DLD1 (cell line): Measurements from ENCODE around the gene PTPRE.
"Not testable (repeated sequence)": the region's sequence is repeated elsewhere in the genome, so short reads cannot be mapped to it uniquely, and the experiment has no call there.

Experiments used
- in situ Hi-C: cut with HindIII; loops from 2 replicates; pipeline ENCODE4 v1.10.0; 2017; ENCODE audit warnings: low sequenced_read_pairs

The PTPRE gene

DNA sequence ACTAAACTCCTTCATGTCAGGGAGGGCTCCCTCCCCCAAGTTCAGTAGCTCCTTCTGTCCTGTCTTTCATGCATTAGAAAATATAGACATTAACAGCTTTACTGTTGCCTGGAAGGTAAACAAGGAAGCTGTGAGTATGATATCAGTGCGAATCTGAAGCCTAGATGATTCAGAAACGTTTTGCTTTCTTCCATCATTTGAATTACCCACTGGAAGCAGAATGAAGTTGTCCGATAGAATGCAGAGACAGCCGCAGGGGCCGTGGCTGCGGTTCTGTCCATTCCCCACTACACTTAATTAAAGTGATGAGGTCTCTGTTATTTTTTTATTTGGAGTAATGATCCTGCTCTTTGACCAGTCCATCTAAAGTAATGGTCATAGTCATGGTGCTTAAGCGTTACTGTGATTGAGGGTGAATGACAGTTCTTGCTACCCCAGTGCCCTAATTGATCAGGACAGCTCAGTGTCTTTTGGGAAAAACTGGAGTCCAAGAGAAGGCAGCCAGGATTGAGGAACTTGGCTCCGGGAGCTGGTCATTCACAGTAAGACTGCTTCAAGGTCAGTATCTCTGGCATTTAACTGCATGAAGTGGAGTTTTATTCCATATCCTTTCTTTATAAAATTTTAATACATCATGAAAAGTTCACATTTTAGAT lies 69.9 kb downstream of the PTPRE start:
- in situ Hi-C loops: no loop called here

DNA sequence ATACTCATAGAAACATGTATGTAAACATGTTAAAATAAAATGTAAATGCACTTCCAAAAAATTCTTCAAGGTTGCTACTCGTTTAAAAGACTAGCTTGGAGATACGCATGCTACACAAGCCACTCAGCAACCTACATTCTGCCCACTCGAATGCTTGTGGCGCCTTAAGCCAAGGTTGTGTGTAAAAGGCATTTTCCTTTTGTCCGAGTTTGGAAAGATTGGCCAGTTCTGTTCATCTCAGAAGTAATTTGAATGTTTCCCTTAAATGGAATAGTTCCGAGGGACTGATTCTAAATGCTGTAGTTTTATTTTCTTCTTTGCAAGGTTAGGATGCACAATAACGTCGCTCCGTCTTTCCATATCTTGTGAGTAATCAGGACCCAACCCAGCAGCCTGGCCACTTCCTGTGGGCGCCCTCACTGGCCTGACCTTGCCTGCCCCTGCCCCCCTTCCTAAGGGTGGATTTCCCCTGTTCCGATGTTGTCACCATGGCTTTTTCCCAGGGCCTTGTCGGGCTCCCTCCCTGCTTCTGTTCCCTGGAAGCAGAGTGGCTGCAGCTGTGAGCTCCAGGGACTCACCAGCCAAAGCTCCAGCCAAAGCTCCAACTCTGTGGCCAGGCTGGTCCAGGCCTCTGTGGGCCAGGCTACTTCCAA lies 70.6 kb downstream of the PTPRE start:
- in situ Hi-C loops: no loop called here

DNA sequence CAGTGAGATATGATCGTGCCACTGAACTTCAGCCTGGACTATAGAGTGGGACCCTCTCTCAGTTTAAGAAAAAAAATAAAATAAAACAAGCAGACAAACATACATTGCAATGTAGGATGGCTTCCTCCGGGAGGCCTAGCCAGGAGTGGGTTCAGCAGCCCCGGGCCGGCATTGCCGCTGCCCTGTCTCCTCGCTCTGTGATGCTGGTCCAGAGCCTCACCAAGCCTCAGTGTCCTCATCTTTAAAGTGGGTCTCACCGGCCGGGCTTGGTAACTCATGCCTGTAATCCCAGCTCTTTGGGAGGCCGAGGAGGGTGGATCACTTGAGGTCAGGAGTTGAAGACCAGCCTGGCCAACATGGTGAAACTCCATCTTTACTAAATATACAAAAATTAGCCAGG lies 71.6 kb downstream of the PTPRE start:
- in situ Hi-C loops: no loop called here

DNA sequence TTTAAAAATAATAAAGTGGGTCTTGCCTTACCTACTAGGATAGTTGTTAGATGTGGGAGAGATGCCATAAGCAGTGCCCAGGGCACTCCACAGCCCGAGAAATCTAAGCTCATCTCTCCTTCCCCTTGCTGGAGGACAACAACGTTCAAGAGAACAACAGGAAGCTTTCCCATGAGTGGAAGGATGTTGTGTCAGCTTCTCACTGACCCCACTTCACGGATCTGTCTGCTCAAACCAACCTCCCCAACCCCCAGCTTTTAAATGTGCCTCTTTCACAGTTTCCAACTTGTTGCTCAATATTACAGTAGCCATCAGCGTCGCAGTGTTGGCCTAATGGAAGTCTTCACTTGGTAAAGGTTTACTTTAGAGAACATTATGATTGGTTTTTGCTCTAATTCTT lies 72.1 kb downstream of the PTPRE start:
- in situ Hi-C loops: no loop called here

DNA sequence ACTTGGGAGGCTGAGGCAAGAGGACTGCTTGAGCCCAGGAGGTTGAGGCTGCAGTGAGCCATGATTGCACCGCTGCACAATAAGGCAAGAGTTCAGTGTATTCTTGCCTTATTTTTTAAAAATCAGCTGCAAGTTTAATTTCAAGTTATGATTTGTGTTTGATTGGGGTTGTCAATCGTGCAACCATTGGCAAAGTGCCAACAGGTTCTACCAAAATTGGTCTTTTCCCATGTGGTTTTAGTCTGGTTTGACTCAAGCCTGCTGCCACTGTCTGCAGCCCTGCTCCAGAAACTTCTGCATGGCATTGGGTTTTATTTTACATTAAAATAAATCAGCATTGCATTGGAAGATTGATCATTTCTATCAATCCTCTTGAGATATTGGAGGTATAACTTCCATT lies 72.7 kb downstream of the PTPRE start:
- in situ Hi-C loops: no loop called here

DNA sequence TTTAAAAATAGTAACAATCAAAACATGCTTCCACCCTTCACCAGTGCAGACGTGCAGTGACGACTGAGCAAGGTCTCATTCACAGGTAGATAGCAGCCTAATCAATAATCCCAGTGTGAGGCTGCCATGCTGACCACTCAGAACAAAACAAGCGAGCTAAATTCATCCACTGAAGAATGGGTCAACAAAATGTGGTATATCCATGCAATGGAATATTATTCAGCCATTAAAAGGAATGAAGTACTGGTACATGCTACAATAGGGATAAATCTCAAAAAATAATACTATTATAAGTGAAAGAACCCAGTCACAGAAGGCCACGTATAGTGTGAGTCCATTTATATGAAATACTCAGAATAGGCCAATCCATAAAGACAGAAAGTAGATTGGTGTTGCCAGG lies 74.0 kb downstream of the PTPRE start:
- in situ Hi-C loops: no loop called here

DNA sequence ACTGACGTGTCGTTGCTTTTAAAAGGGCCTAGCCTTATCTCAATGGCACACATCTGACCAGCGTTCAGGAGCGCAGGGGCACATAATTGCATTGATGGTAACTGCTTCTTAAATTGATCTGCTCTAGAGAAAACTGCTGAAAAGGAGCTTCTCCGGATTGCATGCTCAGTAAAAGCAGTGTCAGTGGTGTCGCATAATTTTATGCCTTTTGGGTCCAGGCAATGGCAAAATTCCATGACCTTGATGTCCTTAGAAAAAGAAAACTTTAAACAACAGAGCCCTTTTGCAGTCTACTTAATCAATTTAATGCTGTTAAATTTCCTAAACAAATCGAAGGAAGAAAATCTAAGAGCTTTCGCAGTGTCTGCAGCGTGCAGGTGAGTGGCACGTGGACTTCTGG lies 75.7 kb downstream of the PTPRE start:
- in situ Hi-C loops: no loop called here

DNA sequence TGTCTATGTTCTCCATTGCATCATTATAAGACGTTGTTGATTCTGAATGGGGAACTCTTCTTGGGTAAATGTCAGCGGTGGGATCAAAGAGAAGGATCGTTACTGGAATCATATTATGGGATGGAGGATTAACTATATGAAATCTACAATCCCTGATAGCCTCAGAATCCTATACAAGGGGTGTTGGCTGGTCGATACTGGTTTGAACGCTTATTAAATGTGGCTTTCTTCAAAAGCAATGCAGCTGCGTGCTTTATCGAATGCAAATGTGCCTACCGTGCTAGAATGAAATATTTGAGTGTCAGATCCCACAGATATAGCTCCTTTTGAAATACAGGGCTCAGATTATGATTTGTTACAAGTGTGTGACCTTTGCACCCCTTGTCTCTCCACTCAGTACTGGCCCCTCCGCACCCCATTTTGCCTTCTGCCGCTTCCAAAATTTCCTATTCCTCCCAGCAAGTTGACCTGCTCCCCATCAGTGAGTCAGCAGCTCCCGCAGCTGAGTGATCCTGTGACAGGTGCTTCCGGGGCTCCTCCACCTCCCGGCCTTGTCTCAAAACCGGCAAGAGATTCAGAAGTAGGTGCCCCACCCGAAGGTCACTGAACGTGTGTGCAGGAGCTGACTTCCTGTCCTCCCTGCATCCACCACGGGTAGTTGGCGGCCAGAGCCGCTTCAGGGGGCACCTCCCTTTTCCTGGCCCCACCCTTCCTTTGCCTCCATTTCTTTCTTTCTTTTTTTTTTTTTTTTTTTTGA lies 76.6 kb downstream of the PTPRE start:
- in situ Hi-C loops: no loop called here

DNA sequence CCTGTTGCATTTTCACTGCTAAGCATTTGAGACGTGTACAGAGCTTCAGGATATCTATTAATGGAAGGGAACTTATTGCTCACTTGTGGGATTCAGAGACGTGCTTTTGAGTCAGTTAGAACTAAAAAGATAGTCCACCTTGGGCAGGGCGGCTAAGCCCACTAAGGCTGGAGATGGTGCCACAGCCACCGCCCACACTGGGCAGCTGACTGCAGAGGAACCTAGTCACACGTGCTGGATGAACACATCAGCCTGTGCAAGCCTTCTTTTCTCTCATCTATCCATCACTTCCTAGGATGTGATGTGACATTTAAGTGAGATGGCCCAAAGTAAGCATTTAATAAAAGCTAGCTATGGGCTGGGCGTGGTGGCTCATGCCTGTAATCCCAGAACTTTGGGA lies 78.0 kb downstream of the PTPRE start:
- in situ Hi-C loops: no loop called here

DNA sequence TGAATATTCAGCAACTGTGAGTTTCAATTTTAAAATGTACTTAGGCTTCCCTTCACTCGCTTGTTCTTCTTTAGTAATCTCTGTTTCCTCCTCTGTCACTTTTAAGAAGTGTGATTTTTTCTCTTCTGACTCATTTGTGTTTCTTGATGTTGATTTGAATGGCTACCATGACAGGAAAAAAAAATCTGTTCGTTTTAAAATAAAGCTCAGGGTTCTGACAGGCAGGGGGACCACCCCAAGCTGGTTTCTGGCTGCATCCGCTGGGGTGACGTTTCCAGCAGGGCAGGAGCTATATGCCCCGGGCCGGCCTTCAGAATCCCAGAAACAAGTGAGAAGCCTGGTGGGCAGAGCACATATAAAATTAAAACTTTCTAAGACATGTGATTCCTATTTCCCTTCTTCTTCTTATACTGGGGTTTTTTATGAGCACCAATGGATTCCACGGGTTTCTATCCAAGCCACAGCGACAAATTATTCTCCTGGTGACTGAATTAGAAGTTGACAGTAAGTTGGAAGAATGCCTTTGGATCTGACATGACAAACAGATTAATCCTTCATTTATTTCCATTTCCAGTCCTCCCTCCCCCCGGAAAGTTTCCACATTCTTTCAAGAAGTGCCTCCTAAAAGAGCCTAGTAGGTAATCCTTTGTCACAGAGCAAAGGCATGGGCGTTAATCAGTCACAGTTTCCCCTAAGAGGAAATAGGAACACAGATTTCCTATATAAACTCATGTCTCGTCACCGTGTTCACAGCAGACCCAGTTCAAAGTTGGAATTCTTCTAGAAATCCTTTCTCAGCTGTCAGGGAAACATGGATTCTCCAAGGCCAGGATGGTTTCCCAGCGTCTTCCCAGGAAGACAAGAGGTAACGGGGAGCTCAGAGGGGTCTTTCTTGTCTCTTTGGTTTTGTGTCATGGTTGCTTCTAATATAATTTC lies 79.9 kb downstream of the PTPRE start:
- in situ Hi-C loops: no loop called here

DNA sequence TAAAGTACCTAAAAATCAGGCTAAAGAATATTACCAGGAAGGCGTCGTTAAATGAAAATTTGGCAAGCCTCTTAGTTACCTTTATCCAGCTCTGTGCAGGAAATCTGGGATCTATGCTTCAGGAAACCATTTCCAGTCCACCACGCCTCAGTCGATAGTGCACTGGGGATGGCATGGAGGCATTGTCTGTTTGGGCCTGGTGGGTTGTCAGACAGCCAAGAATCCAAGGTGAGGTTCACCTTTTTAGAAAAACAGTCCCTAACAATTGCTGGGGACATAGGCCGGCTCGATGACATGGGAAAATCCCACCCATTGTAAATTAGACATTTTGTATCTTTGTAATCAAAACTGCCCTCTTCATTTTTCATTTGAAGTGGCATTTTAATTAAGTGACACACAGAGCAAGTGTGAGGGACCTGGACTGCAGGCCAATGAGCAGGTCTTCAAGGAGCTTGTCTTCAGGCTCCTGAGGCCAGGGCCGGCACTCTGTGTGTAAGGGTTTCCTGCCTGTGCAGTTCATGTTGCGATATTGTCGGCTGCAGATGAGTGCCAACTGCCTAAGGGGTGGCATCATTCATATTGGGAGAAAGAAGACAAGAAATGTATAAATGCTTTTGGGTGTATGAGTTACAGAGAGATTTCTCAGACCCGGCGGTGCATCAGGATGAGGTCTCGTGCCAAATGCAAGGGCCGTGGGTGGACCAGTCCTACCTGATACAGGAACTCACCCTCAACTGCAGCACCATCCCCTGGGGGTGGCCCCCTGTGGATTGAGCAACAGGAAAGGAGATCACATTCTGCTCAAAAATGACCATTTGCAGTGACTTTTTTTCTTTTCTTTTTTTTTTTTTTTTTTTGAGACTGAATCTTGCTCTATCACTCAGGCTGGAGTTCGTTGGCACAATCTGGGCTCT lies 80.8 kb downstream of the PTPRE start:
- in situ Hi-C loops: no loop called here

DNA sequence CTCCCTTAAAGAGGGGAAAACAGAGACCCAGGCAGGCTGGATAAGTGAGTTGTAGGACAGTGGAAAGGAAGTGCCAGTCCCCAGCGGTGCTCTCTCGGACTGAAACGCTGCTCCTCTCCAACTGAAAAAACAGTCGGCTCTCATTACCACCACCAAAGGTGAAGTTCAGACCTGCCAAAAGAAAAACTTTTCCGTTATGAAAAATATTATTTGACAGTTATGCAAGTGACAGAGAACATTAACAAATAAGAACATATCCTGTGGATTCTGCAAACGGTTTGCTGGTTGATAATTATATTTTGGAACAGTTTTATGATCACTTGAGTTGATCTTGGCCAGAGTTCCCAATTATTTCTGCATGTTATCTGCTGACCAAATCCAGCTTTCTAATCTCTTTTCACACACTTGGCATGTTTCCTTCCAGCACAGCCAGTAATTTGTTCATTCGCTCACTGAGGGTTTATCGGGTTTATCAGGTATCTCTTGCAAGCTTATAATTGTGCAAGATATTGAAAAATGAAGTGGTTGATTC lies 82.6 kb downstream of the PTPRE start:
- in situ Hi-C loops: no loop called here

DNA sequence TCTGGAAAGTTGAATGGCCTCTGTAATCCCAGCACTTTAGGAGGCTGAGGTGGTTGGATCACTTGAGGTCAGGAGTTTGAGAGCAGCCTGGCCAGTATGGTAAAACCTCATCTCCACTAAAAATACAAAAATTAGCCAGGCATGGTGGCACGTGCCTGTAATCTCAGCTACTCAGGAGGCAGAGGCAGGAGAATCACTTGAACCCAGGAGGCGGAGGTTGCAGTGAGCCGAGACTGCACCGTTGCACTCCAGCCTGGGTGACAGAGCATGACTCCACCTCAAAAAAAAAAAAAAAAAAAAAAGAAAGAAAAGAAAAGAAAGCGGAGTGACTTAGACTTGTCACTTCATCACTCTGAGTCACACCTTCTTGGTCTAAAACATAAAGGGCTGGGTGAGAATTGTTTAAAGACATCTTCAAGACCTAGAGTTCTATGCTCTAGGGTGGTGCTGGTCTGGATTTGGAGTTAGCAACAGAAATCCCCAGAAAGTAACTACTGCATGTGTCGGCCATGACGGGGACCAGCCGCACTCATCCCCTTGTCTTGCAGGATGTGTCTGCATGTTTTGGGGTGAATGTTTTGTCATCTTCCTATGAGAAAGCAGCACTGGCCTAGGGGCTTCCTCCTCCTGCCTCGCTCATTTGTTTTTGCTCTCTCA lies 83.4 kb downstream of the PTPRE start:
- in situ Hi-C loops: not testable (repeated sequence)

DNA sequence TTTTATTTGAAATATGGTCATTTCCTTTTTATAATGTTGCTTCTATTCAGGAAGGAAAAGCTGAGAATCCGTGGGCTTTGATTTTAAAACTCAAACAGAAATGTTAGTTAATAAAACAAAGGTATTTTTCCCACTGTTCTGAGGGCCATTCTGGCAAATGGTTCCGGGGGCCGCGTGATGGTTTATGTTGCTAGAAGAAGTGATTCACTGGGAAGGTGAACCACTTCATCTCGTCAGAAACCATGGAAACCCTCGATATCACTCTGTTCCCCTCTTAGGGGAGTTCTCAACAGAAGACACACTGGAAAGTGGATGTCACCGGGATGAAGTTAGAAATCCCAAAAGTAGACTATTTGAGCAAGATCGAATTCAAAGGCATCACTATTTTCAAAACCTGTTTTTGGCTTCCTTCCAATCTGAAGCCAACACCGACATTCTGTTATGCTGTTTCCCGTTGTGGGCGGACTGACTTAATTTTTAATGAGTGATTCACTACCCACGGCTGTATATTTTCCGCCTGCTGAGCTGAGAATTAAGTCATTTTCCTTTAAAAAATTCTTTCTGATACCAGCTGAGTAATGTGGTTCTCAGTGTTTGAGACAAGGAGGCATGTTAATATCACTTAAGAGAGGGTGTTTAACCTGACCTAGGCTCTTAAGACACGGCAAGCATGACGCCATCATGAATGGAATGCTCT lies 84.1 kb downstream of the PTPRE start:
- in situ Hi-C loops: no loop called here

DNA sequence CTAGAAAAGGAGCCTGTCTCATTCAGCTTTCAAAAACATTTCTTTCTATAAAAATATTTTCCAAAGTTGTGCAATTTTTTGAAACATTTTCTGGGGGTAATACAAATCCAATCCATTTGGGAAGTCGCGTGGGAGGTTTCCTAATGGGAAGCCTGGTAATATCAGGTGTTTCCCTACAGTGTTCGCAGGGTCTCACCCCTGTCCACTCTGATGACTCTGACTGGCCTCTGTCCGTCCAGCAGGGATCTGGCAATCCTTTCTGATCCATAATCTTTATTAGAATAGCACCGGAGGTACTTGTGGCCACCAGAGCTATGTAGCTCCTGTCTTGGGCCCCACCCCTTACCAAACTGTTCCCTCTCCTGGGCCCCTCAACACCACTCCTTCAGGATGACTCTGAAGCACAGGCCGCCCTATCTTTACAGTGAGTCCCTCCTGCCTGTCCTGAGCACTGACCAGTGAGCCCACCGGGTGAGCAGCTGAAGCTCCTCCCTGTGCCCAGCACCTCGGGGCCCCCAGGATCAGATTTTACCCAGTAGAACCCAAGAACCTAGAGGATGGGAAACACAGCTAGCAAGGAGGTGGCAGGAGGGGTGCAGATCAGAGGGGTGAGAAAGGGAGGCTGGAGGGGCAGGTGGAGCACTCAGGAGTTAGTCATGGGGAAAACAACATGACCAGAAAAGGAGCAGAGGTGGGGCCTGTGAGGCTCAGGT lies 84.8 kb downstream of the PTPRE start:
- in situ Hi-C loops: no loop called here

DNA sequence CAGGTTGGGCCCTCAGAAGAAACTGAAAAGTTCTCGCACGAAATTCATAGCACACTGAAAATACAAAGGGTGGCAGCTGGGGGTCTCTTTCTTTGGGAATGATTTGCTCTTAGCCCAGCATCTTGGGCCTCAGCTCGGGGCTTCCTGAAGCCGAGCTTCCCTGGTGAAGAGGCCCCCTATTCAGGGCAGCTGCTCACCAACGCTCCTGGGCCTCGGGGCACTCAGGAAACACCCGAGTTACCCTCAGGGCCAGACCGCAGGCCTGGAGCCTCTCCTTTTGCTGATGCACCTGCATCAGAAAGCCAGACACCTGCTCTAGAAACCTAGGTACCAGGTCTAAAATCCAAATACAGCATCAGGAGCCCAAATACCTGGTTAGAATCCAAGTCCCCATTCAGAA lies 85.5 kb downstream of the PTPRE start:
- in situ Hi-C loops: no loop called here

DNA sequence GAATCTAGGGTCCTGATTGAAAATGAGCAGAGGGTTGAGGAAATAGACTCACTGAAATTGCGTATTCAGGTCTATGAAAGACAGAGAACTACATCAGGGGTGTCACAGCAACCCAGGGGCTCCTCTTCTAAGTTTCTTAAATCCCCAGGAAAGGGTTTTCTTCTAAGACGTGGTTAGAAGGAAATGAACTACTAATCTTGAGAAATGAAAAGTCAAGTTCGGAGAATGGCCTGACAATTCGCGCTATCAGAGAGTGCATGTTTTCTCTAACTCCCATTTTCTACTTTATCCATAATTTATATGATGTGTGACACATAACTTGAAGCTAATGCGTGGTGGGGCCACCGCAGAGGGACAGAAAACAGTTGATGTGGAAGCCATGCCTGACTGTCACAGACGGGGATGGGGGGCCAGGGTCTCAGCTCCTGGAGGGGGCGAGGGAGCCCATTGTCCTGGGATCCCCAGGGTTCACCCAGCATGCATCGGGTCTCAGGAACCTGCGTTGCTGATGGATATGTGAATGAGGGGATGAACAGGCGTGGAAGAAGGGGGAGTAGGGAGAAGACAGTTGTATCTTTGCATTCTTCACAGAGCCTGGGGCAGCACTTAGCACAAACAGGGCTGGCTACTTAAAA lies 86.3 kb downstream of the PTPRE start:
- in situ Hi-C loops: no loop called here

DNA sequence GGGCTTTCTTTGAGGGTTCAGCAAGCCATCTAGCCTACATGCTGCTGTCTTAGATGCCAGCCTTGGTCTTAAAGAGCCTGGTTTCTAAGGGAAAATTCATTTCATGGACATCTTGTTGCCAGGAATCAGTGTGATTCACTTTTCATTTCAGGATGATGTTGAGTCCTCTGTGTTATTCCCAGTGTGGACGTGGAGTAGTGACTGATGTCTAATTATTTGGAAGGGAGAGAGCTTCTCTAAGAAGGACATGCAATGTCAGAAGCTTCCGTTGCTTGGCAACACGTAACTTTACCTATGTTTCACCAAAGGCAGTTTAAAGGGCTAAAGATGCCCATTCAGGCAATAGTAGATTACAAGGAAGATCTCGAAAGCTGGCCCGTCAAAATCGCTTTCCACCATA lies 89.0 kb downstream of the PTPRE start:
- in situ Hi-C loops: no loop called here
